ENCODE results near the gene DHX40.

- TF ChIP-seq CTCF (conservative IDR thresholded peaks at IDR 0.05) (no peak), EZH2 (IDR thresholded peaks at IDR 0.05; ENCODE audit: low read depth) (no peak)
Observed at GRCh38 chr17:59538195-59538909, 27.1 kb upstream of the DHX40 start.

Measured in PC-9 (cell line).